HG03064 (cell line): ENCODE data around the gene DPH5.
"Not testable (repeated sequence)": the region's sequence is repeated elsewhere in the genome, so short reads cannot be mapped to it uniquely, and the experiment has no call there.

Experiments
- ATAC-seq: cut with Tn5 transposase; IDR thresholded peaks from one replicate; pipeline ENCODE4 v1.9.1; 2021; ENCODE audit warnings: low read depth; ENCODE audit not compliant: unreplicated experiment

Gene DPH5

GRCh38 chr1:101033017-101033416, 7.4 kb upstream of the DPH5 start:
- ATAC-seq: no peak

DNA sequence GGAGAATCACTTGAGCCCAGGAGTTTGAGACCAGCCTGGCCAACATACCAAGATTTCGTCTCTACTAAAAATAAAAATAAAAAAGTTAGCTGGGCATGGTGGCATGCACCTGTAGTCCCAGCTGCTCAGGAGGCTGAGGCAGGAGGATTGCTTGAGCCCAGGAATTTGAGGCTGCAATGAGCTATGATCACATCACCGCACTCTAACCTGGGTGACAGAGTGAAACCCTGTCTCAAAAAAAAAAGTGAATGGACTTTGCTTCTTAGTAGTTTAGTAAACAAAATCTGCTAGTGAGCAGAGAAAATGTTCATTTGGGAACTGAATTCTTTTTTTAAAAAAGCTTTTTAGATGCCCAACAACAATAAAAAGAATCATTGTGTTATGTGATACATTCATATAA, 6.5 kb upstream of the DPH5 start:
- ATAC-seq: not testable (repeated sequence)

- ATAC-seq: no peak
Observed at GRCh38 chr1:101030881-101031280, 5.3 kb upstream of the DPH5 start.

DNA sequence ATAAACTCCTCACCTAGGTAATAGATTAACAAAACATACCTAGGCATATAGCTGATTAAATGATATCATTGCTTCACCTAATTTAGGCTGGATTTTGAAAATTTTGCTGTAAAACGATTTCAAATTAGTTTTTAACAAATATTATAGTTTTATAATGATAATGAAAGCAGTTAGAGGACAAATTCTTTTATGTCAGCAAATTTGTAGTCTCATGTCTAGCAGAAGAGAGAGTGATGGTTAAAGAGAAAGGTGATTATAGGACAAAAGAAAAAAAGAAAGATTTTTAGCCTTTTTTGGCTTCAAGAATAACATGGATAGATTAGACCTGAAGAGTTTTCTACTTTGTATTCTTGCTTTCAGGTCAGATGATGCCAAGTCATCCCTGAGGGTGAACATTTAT, 3.6 kb upstream of the DPH5 start:
- no peak for ATAC-seq

GRCh38 chr1:101028466-101028865, 2.9 kb upstream of the DPH5 start:
- ATAC-seq: no peak

GRCh38 chr1:101027194-101027772, 1.7 kb upstream of the DPH5 start:
- no peak for ATAC-seq

GRCh38 chr1:101026430-101026788, 825 bp upstream of the DPH5 start:
- no peak for ATAC-seq

DNA sequence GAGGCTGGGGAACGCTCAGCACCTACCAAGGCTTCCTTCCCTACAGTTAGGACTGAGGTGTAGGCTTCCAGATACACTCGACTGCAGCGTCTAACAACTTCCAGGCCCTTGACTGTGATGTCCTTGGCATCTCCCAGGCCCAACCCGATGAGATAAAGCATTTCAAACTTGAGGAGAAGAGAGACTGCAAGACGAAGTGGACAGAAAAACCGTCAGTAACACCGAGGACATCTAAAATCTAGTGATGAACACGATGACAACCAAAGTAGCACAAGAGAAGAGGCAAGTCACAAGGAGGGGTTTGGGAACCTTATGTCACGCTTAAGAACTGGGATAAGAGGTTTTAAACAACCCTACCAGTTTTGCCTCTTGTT, 314 bp downstream of the DPH5 start:
- peak; percentile 24 for ATAC-seq

GRCh38 chr1:101022294-101022693, 3.3 kb downstream of the DPH5 start:
- no peak for ATAC-seq

GRCh38 chr1:101017448-101017847, 8.1 kb downstream of the DPH5 start:
- no peak for ATAC-seq

DNA sequence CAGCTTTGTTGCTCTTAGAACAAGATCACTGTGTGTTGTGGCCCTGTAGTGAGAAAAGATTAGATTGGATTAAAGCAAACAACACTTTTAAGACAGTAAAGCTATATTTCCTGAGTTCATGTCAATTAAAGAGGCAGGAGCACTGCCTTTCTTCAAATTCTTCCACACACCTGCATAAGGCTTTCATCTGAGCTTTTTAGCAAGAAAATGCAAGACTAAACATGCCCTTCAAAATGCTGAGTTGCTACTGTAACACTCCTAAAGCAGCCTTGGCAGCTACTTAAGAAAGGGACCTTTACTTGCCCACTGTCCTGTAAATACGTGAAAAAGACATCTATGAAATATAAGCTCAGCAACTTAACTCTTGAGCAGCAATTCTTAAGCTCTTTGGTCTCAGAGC, 11.8 kb downstream of the DPH5 start:
- no peak for ATAC-seq

DNA sequence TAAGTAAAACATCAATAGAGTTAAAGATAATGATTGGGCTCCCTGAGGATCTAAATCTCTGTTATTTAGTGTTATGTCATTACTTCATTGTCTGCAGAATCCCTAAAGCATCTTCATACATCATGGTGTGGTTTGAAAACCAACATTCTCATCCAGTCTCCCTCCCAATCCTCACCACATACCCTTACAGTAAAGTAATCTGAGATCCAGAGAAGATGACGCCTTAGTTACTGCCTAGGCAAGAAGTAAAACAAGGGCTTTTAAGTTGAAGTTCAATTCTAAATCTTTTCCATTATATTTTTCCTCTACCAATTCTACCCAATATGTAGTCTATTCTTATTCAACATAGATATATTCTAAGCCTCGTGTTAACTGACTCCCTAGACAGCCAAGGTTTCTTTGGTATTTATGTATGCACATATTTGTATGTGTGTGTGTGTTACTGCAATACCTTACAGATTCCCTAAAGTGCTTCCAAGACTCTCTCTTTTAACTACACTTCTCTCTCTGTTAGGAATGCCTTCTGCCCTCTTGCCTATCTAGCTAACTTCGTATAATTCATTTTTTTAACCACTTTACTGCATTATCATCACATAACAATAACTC, 17.3 kb downstream of the DPH5 start:
- ATAC-seq: no peak

- no peak for ATAC-seq
Observed at GRCh38 chr1:101006553-101006952, 19.0 kb downstream of the DPH5 start.

- ATAC-seq: no peak
Observed at GRCh38 chr1:101005871-101006270, 19.7 kb downstream of the DPH5 start.

DNA sequence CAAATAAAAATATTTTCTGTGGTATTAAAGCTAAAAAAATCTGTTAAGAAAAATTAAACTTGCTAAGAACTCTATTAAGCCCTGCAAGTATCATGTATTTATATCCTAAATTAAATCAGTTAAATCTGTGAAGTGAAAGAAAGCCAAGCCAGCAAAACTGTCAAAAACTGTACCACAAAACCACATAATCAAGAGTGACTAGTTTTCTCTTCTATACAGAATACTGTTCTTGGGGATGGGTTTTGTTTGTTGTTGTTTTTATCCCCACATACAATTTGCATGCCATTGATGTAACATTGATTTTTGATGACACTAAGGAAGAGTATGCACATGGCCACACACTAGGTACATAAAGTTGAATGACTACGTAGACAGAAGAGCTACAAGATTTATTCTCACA, 20.4 kb downstream of the DPH5 start:
- no peak for ATAC-seq

GRCh38 chr1:101004670-101005069, 20.9 kb downstream of the DPH5 start:
- ATAC-seq: no peak

DNA sequence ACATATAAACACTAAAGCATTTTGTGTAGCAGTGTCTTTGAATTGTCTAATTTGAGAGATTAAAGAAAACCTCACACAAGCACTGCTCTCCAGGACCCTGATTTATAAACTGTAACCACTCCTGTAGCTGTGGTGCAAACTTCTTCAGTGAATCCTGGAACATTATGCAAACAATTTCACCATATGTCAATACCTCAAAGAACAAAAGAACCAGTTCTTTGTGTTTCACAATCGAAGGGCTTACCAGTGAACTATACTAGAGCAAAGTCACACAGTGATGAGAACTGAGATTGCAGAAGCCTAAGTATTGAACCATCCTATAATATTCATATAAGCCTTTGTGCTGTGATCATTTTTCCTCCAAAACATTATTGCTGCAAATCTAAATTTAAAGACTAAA, 21.5 kb downstream of the DPH5 start:
- ATAC-seq: no peak

- ATAC-seq: no peak
Observed at GRCh38 chr1:101003012-101003650, 22.5 kb downstream of the DPH5 start.

- ATAC-seq: no peak
Observed at GRCh38 chr1:101002551-101002950, 23.0 kb downstream of the DPH5 start.

DNA sequence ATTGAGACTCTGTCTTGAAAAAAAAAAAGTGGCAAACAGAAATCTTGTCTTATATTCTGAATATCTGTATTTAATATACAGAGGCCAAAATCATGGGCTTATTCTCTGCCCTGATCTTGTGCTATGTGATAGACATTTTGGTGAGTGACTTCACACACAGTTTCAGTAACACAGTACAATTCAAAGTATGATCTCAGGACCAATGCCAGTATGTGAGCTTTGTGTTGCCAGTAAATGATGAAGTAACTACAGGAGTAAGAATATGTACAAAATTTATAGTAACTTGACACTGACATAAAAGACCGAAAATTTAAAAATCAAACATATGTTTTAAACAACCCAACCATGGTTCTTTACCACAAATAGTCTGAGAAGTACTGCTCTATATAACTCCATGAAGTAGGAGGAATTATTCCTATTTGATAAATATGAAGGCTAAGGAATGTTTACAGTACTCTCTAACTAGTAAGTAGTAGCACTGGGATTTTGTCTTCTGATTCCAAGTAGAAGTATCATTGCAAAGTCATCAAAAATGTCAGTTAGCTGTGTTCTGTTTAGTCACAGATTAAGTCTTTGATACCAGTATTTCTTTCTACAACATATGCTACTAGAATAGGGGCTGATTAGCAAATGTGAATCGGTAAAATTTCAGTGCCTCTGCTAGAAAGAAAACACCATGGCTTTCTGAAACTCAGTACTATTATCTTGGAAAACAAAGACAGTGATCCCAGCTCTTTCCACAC, 25.3 kb downstream of the DPH5 start:
- ATAC-seq: no peak

GRCh38 chr1:100998426-100998825, 27.2 kb downstream of the DPH5 start:
- no peak for ATAC-seq
